ENCODE data around the gene PRMT2. TPM values are rescaled to one million over a fixed set of nuclear protein-coding genes. Genes with fewer than 3 reads are reported as not detected.

PRMT2 gene
- 10 to 100 TPM; 56.8 to 59.9 TPM for total RNA-seq

DNA sequence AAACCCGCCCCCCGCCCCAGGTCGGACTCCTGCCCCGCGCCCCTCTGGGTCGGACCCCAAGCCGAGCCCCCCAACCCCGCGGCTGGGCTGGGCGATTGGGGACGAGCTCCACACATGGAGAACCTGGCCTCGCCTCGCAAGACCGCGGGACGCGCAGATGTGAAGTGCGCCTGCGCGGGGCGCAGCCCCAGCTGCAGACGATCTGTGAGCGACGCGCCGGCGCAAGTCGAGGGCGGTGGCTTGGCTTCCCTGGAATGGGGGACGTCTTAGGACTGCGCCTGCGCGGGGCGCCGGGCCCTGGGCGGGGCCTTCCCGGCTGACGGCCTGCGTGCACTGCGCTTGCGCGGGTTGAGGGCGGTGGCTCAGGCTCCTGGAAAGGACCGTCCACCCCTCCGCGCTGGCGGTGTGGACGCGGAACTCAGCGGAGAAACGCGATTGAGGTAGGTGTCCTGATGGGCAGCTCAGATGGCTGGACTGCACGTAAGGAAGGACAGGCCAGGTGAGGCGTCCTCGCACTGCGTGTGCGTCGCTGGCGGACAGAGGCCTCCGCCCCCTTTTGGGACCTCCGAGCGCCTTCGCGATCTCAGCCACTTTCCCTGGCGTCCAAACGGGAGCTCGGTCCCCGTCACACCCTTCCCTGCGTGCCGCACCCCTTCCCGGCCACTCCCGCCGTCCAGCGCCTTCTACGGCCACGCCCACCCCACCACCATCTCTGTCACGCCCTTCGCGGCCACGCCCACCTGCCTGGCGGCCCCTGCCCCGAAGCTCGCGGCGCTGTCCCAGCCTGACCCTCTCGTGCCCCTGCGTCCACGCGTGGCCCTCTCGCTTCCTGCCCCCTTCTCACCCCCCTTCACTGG is at the start of gene PRMT2:
Gene PRMT2 (plus strand): TSS at position 351 of the 857 bp plus-strand sequence. CDS start 1,278 bp downstream, outside the sequence.
- DNase-seq: peak; percentile 98
- Mint-ChIP-seq H3K4me1 (peaks cover 69% of the 10 kb centered on the region), H3K36me3 (peaks cover 10% of the 10 kb centered on the region)

DNA sequence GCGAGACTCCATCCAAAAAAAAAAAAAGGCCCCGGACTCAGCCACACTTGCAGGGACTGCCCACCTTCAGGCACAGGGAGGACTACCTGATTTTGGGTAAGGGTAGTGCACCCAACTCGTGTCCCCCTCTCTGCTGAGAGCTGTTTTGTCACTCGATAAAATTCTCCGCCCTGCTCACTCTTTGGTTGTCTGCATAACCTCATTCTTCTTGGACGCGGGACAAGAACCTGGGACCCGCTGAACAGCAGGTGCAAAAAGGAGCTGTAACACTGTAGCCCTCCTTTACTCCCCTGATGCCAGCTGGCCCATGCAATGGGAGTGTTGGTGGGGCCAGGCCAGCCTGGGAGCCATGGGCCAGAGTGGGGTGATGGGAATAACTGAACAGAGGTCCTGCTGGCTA is 41.2 kb upstream of the PRMT2 start:
- Mint-ChIP-seq H3K4me3 (no peak overlapping the region), H3K36me3 (peaks cover 6% of the 10 kb centered on the region), H3K4me1 (peaks cover 8% of the 10 kb centered on the region), H3K27me3 (no peaks in the 10 kb centered on the region), H3K9me3 (peaks cover 19% of the 10 kb centered on the region), H3K27ac (no peak overlapping the region)
- no peak for DNase-seq

More for the DNA sequence above, at the start of gene PRMT2:
- H3K9me3 Mint-ChIP-seq: peaks cover 3% of the 10 kb centered on the region
- H3K4me3 Mint-ChIP-seq: peak within 1 kb of the TSS; percentile 93
- H3K27me3 Mint-ChIP-seq: no peaks in the 10 kb centered on the region
- peak within 1 kb of the TSS; percentile 94 for H3K27ac Mint-ChIP-seq

DNA sequence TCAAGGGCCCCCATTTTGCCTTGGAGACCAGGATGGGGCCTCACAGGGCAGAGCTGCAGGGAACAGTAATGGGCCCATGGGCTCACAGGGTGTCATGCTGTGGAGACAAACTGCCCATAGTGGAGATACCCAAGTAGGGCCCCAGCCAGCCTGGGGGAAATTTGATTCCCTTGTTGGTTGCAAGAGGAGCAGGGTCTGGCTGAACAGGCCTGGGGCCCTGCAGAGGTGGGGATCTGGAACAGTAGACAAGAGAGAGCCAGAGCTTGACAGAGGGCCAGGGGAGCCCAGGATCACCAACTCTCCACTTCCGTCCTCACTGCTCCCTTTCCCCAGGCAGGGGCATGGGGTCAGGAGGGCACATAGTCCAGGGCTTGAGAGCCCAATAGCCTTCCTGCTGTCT is 39.3 kb upstream of the PRMT2 start:
- no peak overlapping the region for H3K4me3 Mint-ChIP-seq
- peaks cover 11% of the 10 kb centered on the region for H3K9me3 Mint-ChIP-seq
- no peak for DNase-seq
- no peak overlapping the region for H3K27ac Mint-ChIP-seq
- peaks cover 5% of the 10 kb centered on the region for H3K36me3 Mint-ChIP-seq
- no peaks in the 10 kb centered on the region for H3K27me3 Mint-ChIP-seq
- peaks cover 19% of the 10 kb centered on the region for H3K4me1 Mint-ChIP-seq

DNA sequence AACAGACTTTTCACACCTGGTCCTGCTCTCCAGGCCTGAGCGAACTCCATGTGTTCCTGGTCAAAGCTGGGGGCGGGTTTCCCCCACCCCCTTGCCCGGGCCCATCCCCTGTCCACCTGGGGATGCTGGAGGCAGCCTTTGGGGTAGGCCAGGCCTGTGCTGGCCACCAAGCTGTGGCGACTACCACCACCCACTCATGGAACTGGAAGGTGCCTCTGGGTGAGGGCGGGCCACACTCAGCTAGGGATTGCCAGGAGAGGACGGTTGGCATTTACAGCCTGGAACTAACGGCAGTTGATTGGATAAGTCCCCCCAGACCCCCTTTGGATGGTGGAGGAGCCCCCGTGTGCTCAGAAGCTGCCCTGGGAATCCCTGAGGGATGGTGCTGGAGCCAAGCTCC is 38.4 kb upstream of the PRMT2 start:
- Mint-ChIP-seq H3K4me1 (peaks cover 25% of the 10 kb centered on the region), H3K27ac (no peak overlapping the region), H3K36me3 (peaks cover 5% of the 10 kb centered on the region), H3K9me3 (peaks cover 8% of the 10 kb centered on the region), H3K27me3 (no peaks in the 10 kb centered on the region), H3K4me3 (no peak overlapping the region)
- DNase-seq: no peak

DNA sequence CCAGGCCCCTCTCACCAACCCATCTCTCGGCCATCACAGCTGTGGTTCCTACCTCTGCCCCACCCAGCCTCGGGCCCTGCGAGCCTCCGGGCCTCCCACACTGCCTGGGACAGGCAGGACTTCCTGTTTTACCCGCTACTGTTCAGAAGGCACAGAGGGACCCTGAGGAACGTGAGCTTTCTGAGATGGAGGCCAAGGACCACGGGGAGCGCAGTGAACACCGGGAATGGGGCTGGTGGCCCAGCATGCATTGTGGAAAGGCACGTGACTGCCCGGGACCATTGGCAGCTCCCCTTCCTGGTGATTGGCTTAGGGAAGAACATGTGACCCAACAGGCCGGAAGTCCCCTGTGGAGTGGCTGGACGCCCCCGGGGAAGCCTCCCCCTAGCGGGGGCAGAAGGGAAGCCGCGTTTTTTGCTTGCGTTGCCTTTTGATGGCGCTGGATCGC is 37.6 kb upstream of the PRMT2 start:
- H3K27me3 Mint-ChIP-seq: no peaks in the 10 kb centered on the region
- no peak overlapping the region for H3K27ac Mint-ChIP-seq
- peaks cover 4% of the 10 kb centered on the region for H3K36me3 Mint-ChIP-seq
- peaks cover 7% of the 10 kb centered on the region for H3K9me3 Mint-ChIP-seq
- H3K4me3 Mint-ChIP-seq: no peak overlapping the region
- no peak for DNase-seq
- peaks cover 33% of the 10 kb centered on the region for H3K4me1 Mint-ChIP-seq

DNA sequence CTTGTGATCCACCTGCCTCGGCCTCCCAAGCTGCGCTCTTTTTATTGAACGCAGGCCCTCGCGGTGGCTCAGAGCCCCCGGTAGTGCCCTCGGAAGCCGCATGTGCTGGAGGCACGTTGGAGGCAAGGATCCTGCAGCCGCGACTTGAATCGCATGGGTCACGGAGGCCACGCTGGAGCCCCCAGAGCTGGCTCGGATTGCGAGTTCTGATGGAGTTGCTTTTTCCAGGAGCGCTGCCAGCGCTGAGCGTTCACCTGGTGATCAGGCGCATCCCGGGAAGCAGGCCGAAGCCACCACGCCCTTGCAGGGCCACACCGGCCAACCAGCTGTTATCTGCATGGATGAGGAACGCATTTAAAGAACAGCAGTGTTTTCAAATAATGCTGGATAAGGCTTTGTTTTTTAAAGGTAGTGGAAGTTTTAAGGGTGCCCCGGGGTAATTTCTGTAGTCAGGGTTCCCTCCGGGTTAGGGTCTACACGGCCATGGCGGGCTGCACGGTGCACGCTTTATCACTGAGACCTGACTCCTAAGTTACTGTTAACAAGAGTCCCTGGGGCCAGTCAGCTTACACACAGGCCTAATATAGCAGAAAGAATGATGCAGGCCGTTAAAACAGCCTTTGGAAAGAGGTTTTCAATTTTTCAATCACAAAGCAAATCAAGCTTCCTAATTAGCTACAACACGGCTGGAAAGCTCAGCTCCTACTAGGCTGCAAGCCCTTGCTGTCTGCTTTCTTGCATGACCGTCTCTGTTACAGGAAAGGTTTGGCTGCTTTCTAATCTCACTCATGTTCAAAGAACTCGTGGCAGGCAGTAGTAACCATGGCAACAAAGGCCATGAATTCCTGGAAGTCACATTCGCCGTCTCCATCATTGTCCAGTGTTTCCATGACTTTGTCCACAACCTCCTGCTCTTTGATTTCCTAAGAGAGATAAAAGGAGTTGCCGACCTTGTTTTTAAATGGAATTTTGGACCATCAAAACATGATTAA is 36.6 kb upstream of the PRMT2 start:
- Mint-ChIP-seq H3K4me1 (peaks cover 33% of the 10 kb centered on the region), H3K27ac (peak overlapping the region; percentile 79), H3K9me3 (peaks cover under 1% of the 10 kb centered on the region), H3K4me3 (no peak overlapping the region), H3K36me3 (peaks cover 3% of the 10 kb centered on the region), H3K27me3 (no peaks in the 10 kb centered on the region)
- DNase-seq: no peak

DNA sequence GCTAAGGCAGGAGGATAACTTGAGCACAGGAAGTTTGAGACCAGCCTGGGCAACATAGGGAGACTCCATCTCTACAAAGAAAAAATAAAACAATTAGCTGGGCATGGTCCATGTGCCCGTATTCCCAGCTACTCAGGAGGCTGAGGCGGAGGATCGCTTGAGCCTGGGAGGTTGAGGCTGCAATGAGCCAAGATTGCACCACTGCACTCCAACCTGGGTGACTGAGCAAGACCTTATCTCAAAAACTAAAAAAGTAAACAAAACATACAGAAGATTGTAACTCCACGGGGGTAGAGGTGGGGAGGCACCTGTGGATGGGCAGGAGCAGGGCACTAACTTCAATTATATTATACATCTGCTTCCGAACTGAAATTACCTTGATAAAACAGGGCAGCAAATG is 35.2 kb upstream of the PRMT2 start:
- Mint-ChIP-seq H3K36me3 (no peaks in the 10 kb centered on the region), H3K27ac (peak overlapping the region; percentile 79), H3K4me3 (no peak overlapping the region), H3K27me3 (no peaks in the 10 kb centered on the region), H3K4me1 (peaks cover 42% of the 10 kb centered on the region), H3K9me3 (no peaks in the 10 kb centered on the region)
- DNase-seq: no peak

DNA sequence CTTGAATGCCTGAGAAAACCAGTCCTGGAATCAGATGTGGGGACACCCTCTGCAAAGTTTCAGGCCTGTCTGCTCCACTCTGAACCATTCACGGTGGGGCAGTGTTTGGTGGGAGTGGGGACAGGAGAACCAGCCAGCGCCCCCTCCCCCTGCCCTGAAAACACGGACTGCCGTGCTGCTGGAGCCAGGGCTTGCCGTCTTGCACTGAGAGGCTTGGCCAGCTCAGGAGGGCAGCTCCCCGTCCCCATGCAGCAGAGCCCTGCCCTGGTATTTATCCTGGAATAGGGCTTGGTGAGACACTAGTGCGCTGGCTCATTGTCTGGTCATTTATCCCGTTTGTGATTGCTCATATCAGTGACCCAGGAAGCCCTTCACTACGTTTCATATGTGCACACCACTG is 34.5 kb upstream of the PRMT2 start:
- H3K9me3 Mint-ChIP-seq: no peaks in the 10 kb centered on the region
- DNase-seq: no peak
- H3K27me3 Mint-ChIP-seq: no peaks in the 10 kb centered on the region
- H3K36me3 Mint-ChIP-seq: no peaks in the 10 kb centered on the region
- H3K4me3 Mint-ChIP-seq: no peak overlapping the region
- H3K27ac Mint-ChIP-seq: no peak overlapping the region
- peaks cover 47% of the 10 kb centered on the region for H3K4me1 Mint-ChIP-seq

DNA sequence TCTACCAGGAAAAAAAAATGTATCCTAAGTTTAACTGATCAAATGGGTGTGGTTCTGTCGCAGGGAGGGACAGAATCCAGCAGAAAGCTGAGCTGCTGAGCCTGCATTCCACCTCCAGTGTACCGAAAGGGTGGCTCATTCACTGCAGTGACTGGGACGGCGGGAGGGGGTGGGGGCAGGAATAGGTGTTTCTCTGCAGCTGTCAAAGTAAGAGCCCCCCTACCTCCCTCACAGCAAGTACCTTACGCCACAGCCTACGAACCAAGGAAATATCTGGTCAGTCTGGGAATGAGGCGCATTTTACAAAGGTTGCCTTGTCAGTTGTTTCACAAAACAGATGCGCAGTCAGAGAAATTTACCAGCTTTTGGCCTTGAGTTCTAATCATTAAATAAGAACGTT is 32.2 kb upstream of the PRMT2 start:
- no peak overlapping the region for H3K27ac Mint-ChIP-seq
- H3K27me3 Mint-ChIP-seq: no peaks in the 10 kb centered on the region
- DNase-seq: no peak
- H3K36me3 Mint-ChIP-seq: no peaks in the 10 kb centered on the region
- peak overlapping the region; percentile 37 for H3K4me3 Mint-ChIP-seq
- H3K4me1 Mint-ChIP-seq: peaks cover 60% of the 10 kb centered on the region
- H3K9me3 Mint-ChIP-seq: no peaks in the 10 kb centered on the region

DNA sequence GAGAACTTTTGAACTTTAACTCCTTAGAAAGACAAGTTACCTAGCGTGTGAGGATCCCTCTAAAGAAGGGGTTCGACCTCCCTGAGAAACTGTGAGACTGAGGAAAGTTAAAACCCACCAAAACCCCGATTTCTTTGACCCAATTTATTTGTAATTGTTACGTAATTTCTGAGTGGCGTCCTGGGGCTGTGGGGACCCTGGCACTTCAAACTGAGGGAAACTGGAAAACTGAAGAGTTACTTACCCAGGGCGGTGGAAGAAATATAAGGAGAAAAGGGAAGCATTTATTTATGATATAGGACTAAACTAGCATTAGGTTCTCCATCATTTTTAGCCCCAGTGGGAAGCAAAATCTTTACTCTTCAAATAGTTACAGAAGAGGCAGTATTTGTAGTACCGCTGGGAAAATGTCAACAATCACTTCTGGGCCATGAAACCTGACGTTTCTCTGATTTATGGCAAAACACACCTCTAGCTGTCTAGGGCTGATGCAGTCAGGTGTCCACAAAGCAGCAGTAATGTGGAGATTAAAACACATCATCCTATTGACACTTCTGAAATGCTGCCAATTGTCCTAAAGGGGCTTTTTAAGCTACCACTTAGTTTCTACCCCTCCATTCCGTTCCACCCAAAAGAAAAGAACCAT is 31.0 kb upstream of the PRMT2 start:
- no peaks in the 10 kb centered on the region for H3K36me3 Mint-ChIP-seq
- H3K4me1 Mint-ChIP-seq: peaks cover 59% of the 10 kb centered on the region
- no peaks in the 10 kb centered on the region for H3K27me3 Mint-ChIP-seq
- no peaks in the 10 kb centered on the region for H3K9me3 Mint-ChIP-seq
- peak overlapping the region; percentile 72 for H3K4me3 Mint-ChIP-seq
- DNase-seq: no peak
- peak overlapping the region; percentile 83 for H3K27ac Mint-ChIP-seq

DNA sequence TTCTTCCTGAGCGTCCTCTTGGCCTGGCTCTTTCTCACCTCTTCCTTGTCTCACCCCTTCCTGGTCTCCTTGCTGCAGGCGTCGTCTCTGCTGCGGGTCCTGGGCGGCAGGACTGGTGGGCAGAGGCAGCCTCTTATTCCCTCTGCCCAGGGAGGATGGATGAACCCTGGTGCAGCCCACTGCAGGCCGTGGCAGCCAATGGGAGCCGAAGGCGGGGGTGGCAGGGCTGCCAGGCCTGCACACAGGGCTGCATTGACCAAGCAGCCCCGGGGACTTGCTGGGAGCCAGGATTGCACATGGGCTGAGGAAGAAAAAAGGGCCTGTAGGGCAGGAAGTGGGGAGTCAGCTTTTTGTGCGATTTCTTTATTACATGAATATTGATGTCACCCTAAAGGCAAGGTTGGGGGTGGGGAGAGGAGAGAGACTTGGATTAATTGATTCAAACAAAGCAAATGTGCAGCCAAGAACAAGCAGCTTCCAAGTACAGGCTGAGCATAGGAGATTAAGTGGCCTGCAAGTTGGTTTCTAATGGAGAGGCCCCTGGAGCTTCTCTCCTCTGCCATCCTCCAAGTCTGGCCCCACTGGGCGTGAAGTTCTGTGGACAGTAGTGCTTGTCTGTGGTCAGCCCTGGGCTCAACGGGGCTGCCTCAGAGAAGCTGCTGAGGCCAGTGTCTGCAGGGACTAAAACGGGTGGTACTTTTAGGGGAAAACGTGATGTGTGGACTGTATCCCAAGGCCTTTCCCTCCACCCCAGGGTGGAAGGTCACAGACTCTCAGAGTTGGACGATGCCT is 30.3 kb upstream of the PRMT2 start, which contains the start of gene S100B:
Gene S100B (minus strand): TSS at position 108 of the 792 bp plus-strand sequence. CDS start 2,667 bp downstream, outside the sequence.
- Mint-ChIP-seq H3K27ac (peak within 1 kb of the TSS; percentile 83), H3K4me3 (peak within 1 kb of the TSS; percentile 72), H3K27me3 (no peaks in the 10 kb centered on the region), H3K36me3 (no peaks in the 10 kb centered on the region), H3K9me3 (no peaks in the 10 kb centered on the region), H3K4me1 (peaks cover 56% of the 10 kb centered on the region)
- DNase-seq: peak; percentile 44

DNA sequence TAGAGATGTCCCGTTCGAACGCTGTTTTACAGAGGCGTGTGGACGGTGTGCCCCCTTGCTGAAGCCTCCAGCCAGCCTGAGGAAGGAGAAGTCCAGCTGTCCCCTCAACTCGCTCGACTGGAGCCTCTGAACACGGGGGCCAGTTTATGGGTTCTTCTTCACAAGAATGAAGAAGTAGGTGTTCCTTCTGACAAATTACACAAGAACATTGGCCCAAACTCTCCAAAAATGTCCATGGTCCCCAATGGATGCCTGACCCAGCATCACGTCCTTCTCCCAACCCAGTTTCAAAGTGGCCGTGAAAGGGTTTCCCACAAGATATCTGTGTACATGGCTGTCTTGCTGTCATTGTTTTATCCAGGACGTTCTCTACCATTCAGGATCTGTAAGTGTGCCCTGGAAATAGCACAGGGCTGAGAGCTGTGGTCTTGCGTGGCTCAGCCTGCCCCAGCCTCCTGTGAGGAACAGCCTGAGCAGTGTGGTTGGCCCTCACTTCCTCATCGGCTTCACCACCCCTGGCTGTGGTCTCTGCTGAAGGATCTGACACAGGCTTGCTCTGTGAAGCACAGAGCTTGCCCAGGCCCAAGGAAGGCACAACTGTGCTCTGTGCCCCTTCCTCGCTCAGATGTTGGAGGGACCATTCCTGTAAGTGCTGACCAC is 29.6 kb upstream of the PRMT2 start:
- no peaks in the 10 kb centered on the region for H3K9me3 Mint-ChIP-seq
- DNase-seq: peak; percentile 43
- peak overlapping the region; percentile 83 for H3K27ac Mint-ChIP-seq
- peaks cover 53% of the 10 kb centered on the region for H3K4me1 Mint-ChIP-seq
- H3K4me3 Mint-ChIP-seq: peak overlapping the region; percentile 25
- no peaks in the 10 kb centered on the region for H3K36me3 Mint-ChIP-seq
- H3K27me3 Mint-ChIP-seq: no peaks in the 10 kb centered on the region

DNA sequence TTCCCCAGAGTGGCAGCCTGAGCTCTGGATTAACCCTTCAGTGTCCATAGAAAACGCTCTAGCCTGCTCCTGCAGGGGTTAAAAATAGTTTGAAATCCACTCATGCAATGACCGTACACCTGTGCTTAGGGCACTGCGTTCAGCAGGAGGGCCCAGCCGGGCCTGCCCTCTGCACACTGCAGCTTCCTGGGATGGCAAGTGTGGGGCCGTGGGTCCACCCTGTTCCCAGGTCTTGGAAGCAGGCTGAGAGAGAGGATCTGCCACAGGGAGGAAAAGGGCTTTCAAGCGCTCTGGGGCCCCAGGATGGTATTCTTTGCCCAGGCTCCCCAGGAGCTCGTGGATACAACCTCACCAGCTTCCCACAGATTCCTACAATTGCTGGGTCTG is 29.1 kb upstream of the PRMT2 start:
- Mint-ChIP-seq H3K27me3 (no peaks in the 10 kb centered on the region), H3K4me3 (no peak overlapping the region), H3K9me3 (no peaks in the 10 kb centered on the region), H3K27ac (peak overlapping the region; percentile 72), H3K4me1 (peaks cover 53% of the 10 kb centered on the region), H3K36me3 (no peaks in the 10 kb centered on the region)
- no peak for DNase-seq

Measured in activated naive CD8-positive, alpha-beta T cell treated with anti-CD3 and anti-CD28 coated beads for 36 hours (primary cell).